Activated CD8-positive, alpha-beta memory T cell treated with anti-CD3 and anti-CD28 coated beads, Interleukin-2, amount 50 U/mL, for 48 hours (primary cell): Measurements from ENCODE around the gene SCNN1B.
"Not testable (repeated sequence)": the region's sequence is repeated elsewhere in the genome, so short reads cannot be mapped to it uniquely, and the experiment has no call there.

Experiments
- DNase-seq: peaks from one replicate; pipeline ENCODE4 v3.0.0-alpha.2; 2020

The SCNN1B gene

GRCh38 chr16:23383881-23384280 is 81.8 kb downstream of the SCNN1B start:
- no peak for DNase-seq

GRCh38 chr16:23384878-23385277 is 82.8 kb downstream of the SCNN1B start:
- no peak for DNase-seq

GRCh38 chr16:23385441-23385840 is 83.3 kb downstream of the SCNN1B start:
- no peak for DNase-seq

- no peak for DNase-seq
These were observed 85.6 kb downstream of the SCNN1B start for GRCh38 chr16:23387666-23388065.

- no peak for DNase-seq
These were observed 86.7 kb downstream of the SCNN1B start for GRCh38 chr16:23388786-23389185.

- no peak for DNase-seq
These were observed 87.1 kb downstream of the SCNN1B start for GRCh38 chr16:23389201-23389600.

- DNase-seq, result not testable (repeated sequence)
These were observed 87.8 kb downstream of the SCNN1B start for GRCh38 chr16:23389936-23390335.

- no peak for DNase-seq
These were observed 89.5 kb downstream of the SCNN1B start for GRCh38 chr16:23391381-23392222.

GRCh38 chr16:23392223-23392600 is 90.1 kb downstream of the SCNN1B start:
- no peak for DNase-seq

GRCh38 chr16:23394141-23394831 is 92.2 kb downstream of the SCNN1B start:
- DNase-seq, result no peak

GRCh38 chr16:23395732-23396131 is 93.6 kb downstream of the SCNN1B start:
- DNase-seq, result no peak

GRCh38 chr16:23397464-23397863 is 95.4 kb downstream of the SCNN1B start:
- DNase-seq, result no peak

GRCh38 chr16:23398987-23399805 is 97.1 kb downstream of the SCNN1B start:
- no peak for DNase-seq

- DNase-seq, result not testable (repeated sequence)
These were observed 98.3 kb downstream of the SCNN1B start for GRCh38 chr16:23400447-23400846.

GRCh38 chr16:23401139-23401538 is 99.0 kb downstream of the SCNN1B start:
- DNase-seq, result no peak

GRCh38 chr16:23402100-23402499 is 100.0 kb downstream of the SCNN1B start:
- DNase-seq, result no peak

- no peak for DNase-seq
These were observed 101.4 kb downstream of the SCNN1B start for GRCh38 chr16:23403547-23403946.

- no peak for DNase-seq
These were observed 103.9 kb downstream of the SCNN1B start for GRCh38 chr16:23406024-23406423.

GRCh38 chr16:23406546-23407240 is 104.6 kb downstream of the SCNN1B start:
- no peak for DNase-seq

GRCh38 chr16:23407436-23408127 is 105.5 kb downstream of the SCNN1B start:
- no peak for DNase-seq

- no peak for DNase-seq
These were observed 106.2 kb downstream of the SCNN1B start for GRCh38 chr16:23408242-23408822.

- DNase-seq, result no peak
These were observed 106.8 kb downstream of the SCNN1B start for GRCh38 chr16:23408823-23409298.
